IMR-90 (cell line): ENCODE results near the gene SNAPC4. TPM values are rescaled to one million over a fixed set of nuclear protein-coding genes. Genes with fewer than 3 reads are reported as not detected.
A peak's percentile ranks its signal among the peaks of the same experiment; 100 is the strongest.

Experiments used
- ATAC-seq: fragments of 200-7000 bp; cut with Tn5 transposase; 2 replicates; pipeline ENCODE4 v1.9.1; 2020; ENCODE audit warnings: low read depth, mild to moderate bottlenecking, moderate library complexity
- BruUV-seq: library from RNA; stranded (reverse); fragments of 400-500 nt; replicated peaks from 2 replicates; lab custom pipeline; 2021; lab: Mats Ljungman, UMichigan
- CTCF ChIA-PET: fragments of 300-600 bp; formaldehyde crosslinking; extraction: SDS; loops from one replicate; lab custom pipeline; 2021; ENCODE audit warnings: antibody characterized with exemption; lab: Yijun Ruan, JAX
- POLR2A ChIA-PET: fragments of 300-600 bp; sonication (Branson Sonifier 250); formaldehyde crosslinking; loops from one replicate; lab custom pipeline; 2022; ENCODE audit warnings: antibody characterized with exemption; ENCODE audit not compliant: unreplicated experiment; lab: Charles Lee
- DNase-seq: peaks from one replicate; pipeline ENCODE4 v3.0.0; 2013
- H2AFZ ChIP-seq: replicated peaks from 2 replicates; pipeline ENCODE3; 2013; ENCODE audit warnings: low read length, mild to moderate bottlenecking; ENCODE audit not compliant: poor library complexity
- H2AK5ac ChIP-seq: 2 replicates; pipeline ENCODE4 v1.6.1; 2013; ENCODE audit warnings: low read depth, low read length, inconsistent platforms
- H2AK9ac ChIP-seq: replicated peaks from 2 replicates; pipeline ENCODE3; 2013; ENCODE audit warnings: mild to moderate bottlenecking, low read depth, low read length, moderate library complexity; ENCODE audit not compliant: poor library complexity
- H2BK120ac ChIP-seq: 2 replicates; pipeline ENCODE4 v1.6.1; 2013; ENCODE audit warnings: low read depth, low read length, inconsistent platforms
- H2BK15ac ChIP-seq: 3 replicates; pipeline ENCODE4 v1.6.1; 2013; ENCODE audit warnings: low read depth, low read length, inconsistent platforms
- H2BK20ac ChIP-seq: 2 replicates; pipeline ENCODE4 v1.6.1; 2013; ENCODE audit warnings: low read depth, mild to moderate bottlenecking, inconsistent platforms, low read length, moderate library complexity
- H2BK5ac ChIP-seq: 2 replicates; pipeline ENCODE4 v1.6.1; 2013; ENCODE audit warnings: mild to moderate bottlenecking, low read depth, low read length, inconsistent platforms; ENCODE audit not compliant: poor library complexity, severe bottlenecking
- H3K14ac ChIP-seq: replicated peaks from 2 replicates; pipeline ENCODE4 v1.6.1; 2013; ENCODE audit warnings: low read depth, low read length, inconsistent platforms
- H3K18ac ChIP-seq: 2 replicates; pipeline ENCODE4 v1.6.1; 2013; ENCODE audit warnings: low read depth, low read length, control low read depth
- H3K23ac ChIP-seq: 2 replicates; pipeline ENCODE4 v1.6.1; 2013; ENCODE audit warnings: low read depth, low read length, inconsistent platforms
- H3K27ac ChIP-seq: 2 replicates; pipeline ENCODE4 v1.5.1; 2013; ENCODE audit warnings: mild to moderate bottlenecking, control low read depth, low read length; ENCODE audit not compliant: insufficient read depth
- H3K27me3 ChIP-seq: 2 replicates; pipeline ENCODE4 v1.6.1; 2013; ENCODE audit warnings: low read length; ENCODE audit not compliant: control insufficient read depth, insufficient read depth
- H3K36me3 ChIP-seq: 2 replicates; pipeline ENCODE4 v1.6.1; 2013; ENCODE audit warnings: low read length, mixed read lengths; ENCODE audit not compliant: control insufficient read depth, insufficient read depth
- H3K4ac ChIP-seq: 2 replicates; pipeline ENCODE4 v1.6.1; 2013; ENCODE audit warnings: low read depth, low read length, inconsistent platforms
- H3K4me1 ChIP-seq: 2 replicates; pipeline ENCODE4 v1.6.1; 2013; ENCODE audit warnings: low read length, mixed read lengths; ENCODE audit not compliant: control insufficient read depth, insufficient read depth
- H3K4me2 ChIP-seq: 2 replicates; pipeline ENCODE4 v1.6.1; 2013; ENCODE audit warnings: low read depth, mild to moderate bottlenecking, control low read depth, low read length, moderate library complexity
- H3K4me3 ChIP-seq: 2 replicates; pipeline ENCODE4 v1.5.1; 2013; ENCODE audit warnings: low read depth, mild to moderate bottlenecking, control low read depth, low read length, moderate library complexity; ENCODE audit not compliant: insufficient read depth
- H3K56ac ChIP-seq: 2 replicates; pipeline ENCODE4 v1.6.1; 2013; ENCODE audit warnings: low read length, inconsistent platforms; ENCODE audit not compliant: insufficient read depth; ENCODE audit errors: extremely low read depth
- H3K79me1 ChIP-seq, 2 experiments: 2 replicates each; pipeline ENCODE4 v1.6.1; 2013; ENCODE audit warnings: low read length in 2 of 2, inconsistent platforms in 1 of 2, low read depth in 1 of 2
- H3K9ac ChIP-seq: 2 replicates; pipeline ENCODE4 v1.6.1; 2013; ENCODE audit warnings: low read depth, low read length, control low read depth
- H3K9me1 ChIP-seq: 2 replicates; pipeline ENCODE4 v1.6.1; 2013; ENCODE audit warnings: low read length, inconsistent platforms; ENCODE audit not compliant: insufficient read depth
- H3K9me3 ChIP-seq: 2 replicates; pipeline ENCODE4 v1.6.1; 2013; ENCODE audit warnings: low read length; ENCODE audit not compliant: control insufficient read depth, insufficient read depth
- H4K20me1 ChIP-seq: 2 replicates; pipeline ENCODE4 v1.6.1; 2013; ENCODE audit warnings: low read length, inconsistent platforms; ENCODE audit not compliant: insufficient read depth
- H4K5ac ChIP-seq: 2 replicates; pipeline ENCODE4 v1.6.1; 2013; ENCODE audit warnings: mild to moderate bottlenecking, low read depth, low read length, control low read depth
- H4K8ac ChIP-seq, 2 experiments: 2 replicates each; pipeline ENCODE4 v1.6.1; 2013; ENCODE audit warnings: low read depth in 2 of 2, low read length in 2 of 2, control low read depth in 1 of 2, inconsistent platforms in 1 of 2
- H4K91ac ChIP-seq: 2 replicates; pipeline ENCODE4 v1.6.1; 2013; ENCODE audit warnings: low read depth, low read length, inconsistent platforms; ENCODE audit not compliant: insufficient read depth
- BHLHE40 ChIP-seq: fragments of 150-350 bp; IDR thresholded peaks from 2 replicates; pipeline ENCODE4 v1.6.1; 2016; ENCODE audit warnings: mild to moderate bottlenecking, low read depth, low read length
- CEBPB ChIP-seq: IDR thresholded peaks from 2 replicates; pipeline ENCODE4 v1.6.1; 2012; ENCODE audit warnings: low read depth, low read length, improper control_type of control experiment
- CHD1 ChIP-seq: IDR thresholded peaks from 2 replicates; pipeline ENCODE4 v1.6.1; 2012; ENCODE audit warnings: low read depth, low read length, improper control_type of control experiment
- FOS ChIP-seq: fragments of 150-350 bp; IDR thresholded peaks from 2 replicates; pipeline ENCODE4 v1.6.1; 2016; ENCODE audit warnings: low read depth, low read length
- MAFK ChIP-seq: IDR thresholded peaks from 2 replicates; pipeline ENCODE4 v1.6.1; 2012; ENCODE audit warnings: low read depth, low read length, improper control_type of control experiment
- MAZ ChIP-seq: IDR thresholded peaks from 2 replicates; pipeline ENCODE4 v1.6.1; 2012; ENCODE audit warnings: low read depth, mild to moderate bottlenecking, low read length, improper control_type of control experiment, moderate library complexity, borderline replicate concordance
- MXI1 ChIP-seq: IDR thresholded peaks from 2 replicates; pipeline ENCODE4 v1.6.1; 2012; ENCODE audit warnings: low read depth, mild to moderate bottlenecking, low read length, moderate library complexity, borderline replicate concordance
- NFE2L2 ChIP-seq: fragments of 150-350 bp; IDR thresholded peaks from 2 replicates; pipeline ENCODE4 v1.6.1; 2016; ENCODE audit warnings: low read depth, mild to moderate bottlenecking, low read length
- POLR2A ChIP-seq: IDR thresholded peaks from 2 replicates; pipeline ENCODE4 v1.6.1; 2012; ENCODE audit warnings: mild to moderate bottlenecking, low read depth, low read length
- RAD21 ChIP-seq: IDR thresholded peaks from 2 replicates; pipeline ENCODE4 v1.6.1; 2012; ENCODE audit warnings: low read length, improper control_type of control experiment
- RCOR1 ChIP-seq: IDR thresholded peaks from 2 replicates; pipeline ENCODE4 v1.6.1; 2012; ENCODE audit warnings: mild to moderate bottlenecking, low read length, improper control_type of control experiment; ENCODE audit not compliant: insufficient replicate concordance
- RFX5 ChIP-seq: IDR thresholded peaks from 2 replicates; pipeline ENCODE4 v1.8.0; 2012; ENCODE audit warnings: low read depth, mild to moderate bottlenecking, low read length, moderate library complexity
- SMC3 ChIP-seq: fragments of 150-350 bp; IDR thresholded peaks from 2 replicates; pipeline ENCODE4 v1.6.1; 2016; ENCODE audit warnings: low read depth, mild to moderate bottlenecking, antibody characterized with exemption, low read length, moderate library complexity
- WGBS, 2 experiments: methylation state at CpG; one replicate each; pipeline versions ENCODE4 v1.1.5 to v1.1.7; 2013; ENCODE audit warnings: missing lambda C conversion rate in 2 of 2; ENCODE audit not compliant: insufficient read length in 1 of 2; ENCODE audit errors: extremely low coverage in 2 of 2; 5-methylcytosine and 5-hydroxymethylcytosine counted together
- dilution Hi-C: fragments of 300-500 bp; cut with HindIII; formaldehyde crosslinking; loops from one replicate; pipeline ENCODE4 v1.14.3; 2018; ENCODE audit warnings: low sequenced_read_pairs; ENCODE audit not compliant: unreplicated experiment
- in situ Hi-C: fragments of 300-500 bp; cut with MboI; formaldehyde crosslinking; loops from 3 replicates; pipeline ENCODE4 v1.14.3; 2019; ENCODE audit warnings: low sequenced_read_pairs, inconsistent platforms, mixed read lengths
- intact Hi-C: fragments of 100-400 bp; cut with micrococcal nuclease; formaldehyde crosslinking; loops from 2 replicates; pipeline ENCODE4 v1.10.0; 2022
- polyA plus RNA-seq, 3 experiments: library from polyadenylated mRNA; depleted of rRNA; stranded (reverse); fragments of >200 nt; gene quantifications; 2 replicates each; pipeline ENCODE4 v1.2.3, GENCODE V29; 2012; ENCODE audit warnings: low replicate concordance in 1 of 3
- total RNA-seq: library from RNA; depleted of rRNA; stranded (reverse); fragments of >200 nt; gene quantifications from 2 replicates; pipeline ENCODE4 v1.2.3, GENCODE V29; 2012
- TF ChIP-seq, protein P1 (sequence below): fragments of 150-350 bp; IDR thresholded peaks from 2 replicates; pipeline ENCODE4 v1.6.1; 2016; ENCODE audit warnings: low read depth, mild to moderate bottlenecking, low read length, moderate library complexity, borderline replicate concordance
- TF ChIP-seq, protein P2 (sequence below): fragments of 150-350 bp; IDR thresholded peaks from 2 replicates; pipeline ENCODE4 v1.6.1; 2017; ENCODE audit warnings: mild to moderate bottlenecking, antibody characterized with exemption, low read length, low read depth

SNAPC4 gene
- total and polyA plus RNA-seq, 2 of the 4 experiments (the other 2 are of a cell fraction), result 2.5 to 6.5 TPM

DNA sequence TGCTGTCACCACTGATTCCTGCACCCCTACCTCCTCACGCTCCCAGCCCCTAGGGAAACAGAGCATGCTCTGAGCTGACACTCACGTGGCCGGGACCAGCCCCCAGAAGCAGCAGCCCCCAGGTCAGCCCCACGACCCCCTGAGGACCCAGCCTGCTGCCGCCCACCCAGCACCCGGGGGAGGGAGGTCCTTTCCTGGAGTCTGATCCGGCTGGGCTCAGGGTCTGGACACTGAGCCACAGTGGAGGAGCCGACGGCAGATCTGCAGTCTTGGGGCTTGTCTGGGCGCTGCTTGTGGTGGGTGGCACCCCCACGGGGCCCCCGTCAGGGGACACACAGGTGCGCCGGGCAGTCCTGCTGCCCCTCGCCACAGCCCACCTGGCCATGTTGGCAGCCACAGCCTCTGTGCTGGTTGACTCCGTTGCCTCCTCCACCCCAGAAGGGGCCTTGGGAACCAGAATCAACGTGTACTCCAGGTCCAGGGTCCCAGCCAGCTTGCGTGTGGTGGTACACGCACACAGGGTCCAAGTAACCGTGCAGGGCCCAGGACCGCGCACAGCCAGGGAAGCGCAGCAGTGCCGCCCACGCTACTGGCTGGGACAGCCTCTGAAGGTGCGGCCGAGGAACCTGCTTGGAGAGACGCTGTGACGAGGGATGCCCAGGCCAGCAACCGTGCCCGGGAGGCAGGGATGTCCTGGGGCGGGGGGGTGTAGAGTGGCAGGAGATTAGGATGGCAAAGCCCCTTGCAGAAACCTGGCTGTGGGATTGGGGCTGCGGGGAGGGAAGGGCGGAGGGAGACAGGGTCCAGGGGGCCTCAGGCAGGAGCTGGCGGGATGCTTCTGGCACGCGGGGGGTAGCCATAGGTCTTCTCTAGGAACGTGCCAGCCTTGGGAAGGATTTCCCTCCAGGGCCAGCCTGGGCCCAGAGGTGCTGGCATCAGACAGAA, 39.9 kb downstream of the SNAPC4 start:
- peaks cover 3 to 47% of the 10 kb centered on the region in 2 experiments; a peak in 3 of 4 replicates for H3K79me1 ChIP-seq
- peak overlapping the region; percentile 64; the same call in 1 of the 2 replicates for H3K56ac ChIP-seq
- in situ Hi-C loops, result no loop called here
- H2AFZ ChIP-seq, result peak overlapping the region; percentile 51
- H4K8ac ChIP-seq, result peak overlapping the region; percentile 87 to 90
- intact Hi-C loops, result no loop called here
- no peak for ATAC-seq
- DNase-seq, result no peak
- H2BK20ac ChIP-seq, result peak overlapping the region; percentile 11; the same call in 1 of the 2 replicates
- CTCF ChIA-PET, result no interaction called here
- peak overlapping the region; percentile 50; the same call in 1 of the 3 replicates for H2BK15ac ChIP-seq
- peak overlapping the region; percentile 13 for H3K9ac ChIP-seq
- peak overlapping the region; percentile 80 for H2BK120ac ChIP-seq
- H3K18ac ChIP-seq, result peak overlapping the region; percentile 8; the same call in 1 of the 2 replicates
- H3K27ac ChIP-seq, result peak overlapping the region; percentile 83
- H2AK5ac ChIP-seq, result peak overlapping the region; percentile 90
- peaks cover 29% of the 10 kb centered on the region for H3K4me1 ChIP-seq
- 0 out of 2 replicates have a peak overlapping the region, but pooled peaks have one; percentile 69 for H3K23ac ChIP-seq
- H3K4me2 ChIP-seq, result no peak overlapping the region
- POLR2A ChIA-PET, result no interaction called here
- H2BK5ac ChIP-seq, result peak overlapping the region; percentile 84
- peak overlapping the region; percentile 71 for H4K5ac ChIP-seq
- peaks cover 6% of the 10 kb centered on the region for H3K9me1 ChIP-seq
- peak overlapping the region; percentile 35 for H3K14ac ChIP-seq
- H3K4me3 ChIP-seq, result no peak overlapping the region
- WGBS, 2 experiments, result 87% methylated on average over 19 of the region's 38 CpGs; no CpG with 5 or more reads in 1 of the 2 experiments
- dilution Hi-C loops, result no loop called here
- H4K91ac ChIP-seq, result peak overlapping the region; percentile 91
- H3K4ac ChIP-seq, result peak overlapping the region; percentile 93
- peak overlapping the region; percentile 95 for H2AK9ac ChIP-seq
- H3K27me3 ChIP-seq, result no peaks in the 10 kb centered on the region
- H3K36me3 ChIP-seq, result peaks cover 37% of the 10 kb centered on the region
- no TSS peak for BruUV-seq
- no peaks in the 10 kb centered on the region; the same call in 1 of the 2 replicates for H4K20me1 ChIP-seq
- no peaks in the 10 kb centered on the region for H3K9me3 ChIP-seq
- no peak for TF ChIP-seq RAD21
- no peak for TF ChIP-seq NFE2L2
- no peak for TF ChIP-seq MAZ
- TF ChIP-seq RFX5, result no peak
- TF ChIP-seq SMC3, result no peak
- TF ChIP-seq CEBPB, result no peak
- TF ChIP-seq CHD1, result no peak
- no peak for TF ChIP-seq RCOR1
- TF ChIP-seq, protein P1, sequence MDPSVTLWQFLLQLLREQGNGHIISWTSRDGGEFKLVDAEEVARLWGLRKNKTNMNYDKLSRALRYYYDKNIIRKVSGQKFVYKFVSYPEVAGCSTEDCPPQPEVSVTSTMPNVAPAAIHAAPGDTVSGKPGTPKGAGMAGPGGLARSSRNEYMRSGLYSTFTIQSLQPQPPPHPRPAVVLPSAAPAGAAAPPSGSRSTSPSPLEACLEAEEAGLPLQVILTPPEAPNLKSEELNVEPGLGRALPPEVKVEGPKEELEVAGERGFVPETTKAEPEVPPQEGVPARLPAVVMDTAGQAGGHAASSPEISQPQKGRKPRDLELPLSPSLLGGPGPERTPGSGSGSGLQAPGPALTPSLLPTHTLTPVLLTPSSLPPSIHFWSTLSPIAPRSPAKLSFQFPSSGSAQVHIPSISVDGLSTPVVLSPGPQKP, result no peak
- TF ChIP-seq, protein P2, sequence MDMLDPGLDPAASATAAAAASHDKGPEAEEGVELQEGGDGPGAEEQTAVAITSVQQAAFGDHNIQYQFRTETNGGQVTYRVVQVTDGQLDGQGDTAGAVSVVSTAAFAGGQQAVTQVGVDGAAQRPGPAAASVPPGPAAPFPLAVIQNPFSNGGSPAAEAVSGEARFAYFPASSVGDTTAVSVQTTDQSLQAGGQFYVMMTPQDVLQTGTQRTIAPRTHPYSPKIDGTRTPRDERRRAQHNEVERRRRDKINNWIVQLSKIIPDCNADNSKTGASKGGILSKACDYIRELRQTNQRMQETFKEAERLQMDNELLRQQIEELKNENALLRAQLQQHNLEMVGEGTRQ, result no peak
- no peak for TF ChIP-seq BHLHE40
- TF ChIP-seq POLR2A, result no peak
- TF ChIP-seq MAFK, result no peak
- TF ChIP-seq FOS, result no peak
- TF ChIP-seq MXI1, result no peak
